Upper lobe of left lung (tissue), 6 donors: ENCODE data around the gene C6. TPM values are rescaled to one million over a fixed set of nuclear protein-coding genes. Genes with fewer than 3 reads are reported as not detected.

Experiments used
- ATAC-seq, 2 donors: fragments of 200-7000 bp; cut with Tn5 transposase; one replicate each; pipeline ENCODE4 v1.9.1; 2022; ENCODE audit warnings: mild to moderate bottlenecking in 2 of 2, moderate library complexity in 2 of 2; ENCODE audit not compliant: low FRiP score in 2 of 2
- DNase-seq, 2 donors: peaks; one replicate each; pipeline ENCODE4 v3.0.0-alpha.2; 2019 to 2020
- H3K27ac ChIP-seq, 4 donors: fragments of 200-600 bp; sonication (generic); one replicate each; pipeline ENCODE4 v1.5.1; 2016 to 2019
- H3K27me3 ChIP-seq, 4 donors: fragments of 200-600 bp; sonication (generic); one replicate each; pipeline ENCODE4 v1.5.1; 2017 to 2019
- H3K36me3 ChIP-seq, 4 donors: fragments of 200-600 bp; sonication (generic); one replicate each; pipeline ENCODE4 v1.5.1; 2016 to 2019
- H3K4me1 ChIP-seq, 4 donors: fragments of 200-600 bp; sonication (generic); one replicate each; pipeline ENCODE4 v1.5.1; 2018 to 2019
- H3K4me3 ChIP-seq, 4 donors: fragments of 200-600 bp; sonication (generic); one replicate each; pipeline ENCODE4 v1.5.1; 2017 to 2019; ENCODE audit warnings: mild to moderate bottlenecking in 2 of 4, moderate library complexity in 1 of 4
- H3K9me3 ChIP-seq, 4 donors: fragments of 200-600 bp; sonication (generic); one replicate each; pipeline ENCODE4 v1.5.1; 2018 to 2019
- EP300 ChIP-seq, 4 donors: sonication (generic); formaldehyde crosslinking; IDR thresholded peaks; one replicate each; pipeline ENCODE4 v1.5.1; 2017; ENCODE audit warnings: antibody characterized with exemption in 4 of 4, control low read depth in 2 of 4
- POLR2A ChIP-seq, 4 donors: fragments of 450-650 bp; IDR thresholded peaks; one replicate each; pipeline ENCODE4 v1.5.1; 2016 to 2017; ENCODE audit warnings: antibody characterized with exemption in 4 of 4, mild to moderate bottlenecking in 2 of 4
- POLR2AphosphoS5 ChIP-seq, 2 donors: sonication (generic); formaldehyde crosslinking; IDR thresholded peaks; one replicate each; pipeline ENCODE4 v1.5.1; 2017; ENCODE audit warnings: antibody characterized with exemption in 2 of 2
- WGBS, 2 donors: methylation state at CpG; one replicate each; pipeline ENCODE4 v1.1.5; 2017 to 2018; 5-methylcytosine and 5-hydroxymethylcytosine counted together
- total RNA-seq, 6 donors: library from RNA; depleted of rRNA in 4 of 6; stranded (reverse); fragments of >200 nt in 4 of 6; gene quantifications; one replicate each; pipeline versions ENCODE4 v1.1.0 to v1.2.1, GENCODE V29; 2016 to 2021
- TF ChIP-seq, protein P1 (sequence below), 6 experiments: fragments of 450-650 bp in 4 of 6; fragments of 200-600 bp in 2 of 6; sonication (generic) in 2 of 6; IDR thresholded peaks; one replicate each; pipeline ENCODE4 v1.5.1; 2016 to 2019; ENCODE audit warnings: antibody characterized with exemption in 6 of 6
- donor health status: DM: no; HTN: no; CAD: no; lungs with moderate emphysema.
- donor health status: DM: no; HTN: yes; CAD: no; lungs with severe emphysema.

C6 gene
- total RNA-seq, 6 donors from 2014 or later = 0.89 to 35.6 (median 11.1) TPM

DNA sequence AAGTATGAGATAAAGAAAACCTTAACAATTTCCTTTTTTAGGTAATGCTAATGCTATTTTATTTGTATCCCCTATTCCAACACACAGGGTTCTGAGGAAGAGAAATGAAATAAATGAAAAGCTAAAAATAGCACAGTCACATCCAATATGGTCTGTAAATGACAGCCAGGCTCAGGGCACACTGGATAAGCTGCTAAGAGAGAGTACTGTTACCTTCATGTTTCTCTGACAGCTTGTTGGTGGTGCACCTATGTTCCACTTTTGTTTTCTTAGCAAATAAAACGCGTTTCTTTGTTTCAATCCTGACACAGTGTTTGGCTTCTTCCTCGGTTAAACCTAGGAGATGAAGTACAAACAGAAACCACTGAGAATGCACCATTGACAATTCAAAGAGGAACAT lies 41.3 kb downstream of the C6 start:
- Histone ChIP-seq H3K27ac (no peak overlapping the region), H3K27me3 (no peaks in the 10 kb centered on the region), H3K36me3 (no peaks in the 10 kb centered on the region), H3K9me3 (no peaks in the 10 kb centered on the region), H3K4me1 (no peaks in the 10 kb centered on the region), H3K4me3 (no peak overlapping the region)
- DNase-seq (no peak), ATAC-seq (no peak)
- no peak for TF ChIP-seq EP300 (IDR thresholded peaks at IDR 0.05)
- TF ChIP-seq POLR2A (IDR thresholded peaks at IDR 0.05) = no peak
- TF ChIP-seq, protein P1, sequence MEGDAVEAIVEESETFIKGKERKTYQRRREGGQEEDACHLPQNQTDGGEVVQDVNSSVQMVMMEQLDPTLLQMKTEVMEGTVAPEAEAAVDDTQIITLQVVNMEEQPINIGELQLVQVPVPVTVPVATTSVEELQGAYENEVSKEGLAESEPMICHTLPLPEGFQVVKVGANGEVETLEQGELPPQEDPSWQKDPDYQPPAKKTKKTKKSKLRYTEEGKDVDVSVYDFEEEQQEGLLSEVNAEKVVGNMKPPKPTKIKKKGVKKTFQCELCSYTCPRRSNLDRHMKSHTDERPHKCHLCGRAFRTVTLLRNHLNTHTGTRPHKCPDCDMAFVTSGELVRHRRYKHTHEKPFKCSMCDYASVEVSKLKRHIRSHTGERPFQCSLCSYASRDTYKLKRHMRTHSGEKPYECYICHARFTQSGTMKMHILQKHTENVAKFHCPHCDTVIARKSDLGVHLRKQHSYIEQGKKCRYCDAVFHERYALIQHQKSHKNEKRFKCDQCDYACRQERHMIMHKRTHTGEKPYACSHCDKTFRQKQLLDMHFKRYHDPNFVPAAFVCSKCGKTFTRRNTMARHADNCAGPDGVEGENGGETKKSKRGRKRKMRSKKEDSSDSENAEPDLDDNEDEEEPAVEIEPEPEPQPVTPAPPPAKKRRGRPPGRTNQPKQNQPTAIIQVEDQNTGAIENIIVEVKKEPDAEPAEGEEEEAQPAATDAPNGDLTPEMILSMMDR (IDR thresholded peaks at IDR 0.05) = no peak
- TF ChIP-seq POLR2AphosphoS5 (IDR thresholded peaks at IDR 0.05) = no peak
- 74 to 87% methylated on average over 3 of the region's 3 CpGs for WGBS, 2 donors

DNA sequence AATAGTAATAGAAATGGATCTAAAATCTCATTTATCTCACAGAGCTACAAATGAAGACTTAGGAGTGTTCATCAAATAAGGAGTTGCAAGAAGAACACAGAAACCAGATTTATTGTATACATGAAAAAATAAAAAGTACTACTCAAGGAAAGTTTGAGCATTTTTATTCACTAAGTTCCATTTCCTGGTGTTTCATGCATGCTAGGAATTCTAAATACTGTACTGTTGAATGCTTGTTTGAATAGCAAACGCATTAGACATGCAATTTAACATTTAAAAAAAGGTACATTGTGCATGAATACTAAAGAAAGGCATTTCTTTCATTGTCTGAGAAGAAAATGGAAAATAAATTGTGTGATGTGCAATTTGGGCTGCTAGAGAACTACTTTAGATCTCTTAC lies 52.1 kb downstream of the C6 start:
- TF ChIP-seq, protein P1 (IDR thresholded peaks at IDR 0.05) = no peak
- no peak for TF ChIP-seq POLR2A (IDR thresholded peaks at IDR 0.05)
- DNase-seq = no peak
- Histone ChIP-seq H3K9me3 (no peaks in the 10 kb centered on the region), H3K27ac (no peak overlapping the region), H3K27me3 (no peaks in the 10 kb centered on the region), H3K4me3 (no peak overlapping the region), H3K4me1 (no peaks in the 10 kb centered on the region), H3K36me3 (no peaks in the 10 kb centered on the region)
- WGBS, 2 donors = 66 to 70% methylated on average over 1 of the region's 1 CpG
- ATAC-seq = no peak

DNA sequence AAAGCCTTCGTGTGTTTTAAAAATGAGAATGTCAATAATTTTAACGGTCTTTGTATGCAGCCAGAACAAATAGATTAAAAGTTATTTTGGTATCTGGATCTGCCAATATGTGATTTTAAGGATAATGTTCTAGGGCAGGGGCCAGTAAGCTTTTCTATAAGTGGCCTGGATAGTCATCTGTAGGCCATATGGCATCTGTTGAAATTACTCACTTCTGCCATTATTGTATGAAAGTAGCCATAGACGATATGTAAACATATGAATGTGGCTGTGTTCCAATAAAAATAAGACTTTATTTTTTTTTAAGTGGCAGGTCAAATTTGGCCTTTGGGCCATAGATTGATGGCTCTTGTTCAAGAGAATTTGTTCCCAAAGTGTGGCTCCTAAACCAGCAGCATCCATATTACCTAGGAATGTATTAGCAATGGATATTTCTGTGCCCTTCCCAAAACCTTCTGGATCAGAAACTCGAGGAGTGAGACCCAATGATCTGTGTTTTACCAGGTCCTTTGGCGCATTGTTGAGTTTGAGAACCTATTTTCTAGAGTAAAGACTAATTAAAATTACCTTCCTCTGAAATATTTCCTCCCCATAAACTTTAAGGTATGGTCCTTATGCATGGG lies 55.9 kb downstream of the C6 start:
- H3K4me3 ChIP-seq = no peak overlapping the region
- DNase-seq (no peak), ATAC-seq (no peak)
- no peaks in the 10 kb centered on the region for H3K27me3 ChIP-seq
- TF ChIP-seq, protein P1 (IDR thresholded peaks at IDR 0.05) = no peak
- TF ChIP-seq POLR2A (IDR thresholded peaks at IDR 0.05) (no peak), POLR2AphosphoS5 (IDR thresholded peaks at IDR 0.05) (no peak)
- peaks cover 0 to 4% (median 0%) of the 10 kb centered on the region in 4 donors for H3K4me1 ChIP-seq
- H3K27ac ChIP-seq = no peak overlapping the region
- H3K36me3 ChIP-seq = no peaks in the 10 kb centered on the region
- 74 to 75% methylated on average over 5 of the region's 5 CpGs for WGBS, 2 donors
- no peaks in the 10 kb centered on the region for H3K9me3 ChIP-seq

DNA sequence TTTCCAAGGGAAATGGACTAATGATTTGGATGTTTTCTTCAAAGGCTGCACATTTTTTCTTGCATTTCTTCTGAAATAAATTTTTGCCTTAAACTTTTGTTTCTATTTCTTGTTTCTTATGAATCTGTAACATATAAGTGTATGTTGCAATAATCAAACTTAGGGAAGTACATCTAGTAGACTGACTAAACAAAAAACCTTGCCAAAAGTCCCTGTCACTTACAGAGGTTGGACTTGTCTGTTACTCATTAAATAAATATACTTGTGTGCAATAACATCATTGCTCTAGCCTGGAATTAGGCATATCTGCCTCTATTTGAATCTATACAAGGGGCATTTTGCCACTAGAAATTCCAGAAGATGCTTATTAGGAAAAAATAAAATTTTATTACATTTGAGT lies 56.6 kb downstream of the C6 start:
- Histone ChIP-seq H3K36me3 (no peaks in the 10 kb centered on the region), H3K4me1 (peaks cover 0 to 4% (median 0%) of the 10 kb centered on the region in 4 donors), H3K4me3 (no peak overlapping the region), H3K9me3 (no peaks in the 10 kb centered on the region), H3K27me3 (no peaks in the 10 kb centered on the region), H3K27ac (no peak overlapping the region)
- ATAC-seq = no peak
- TF ChIP-seq POLR2A (IDR thresholded peaks at IDR 0.05) = no peak
- TF ChIP-seq, protein P1 (IDR thresholded peaks at IDR 0.05) = no peak
- no peak for TF ChIP-seq POLR2AphosphoS5 (IDR thresholded peaks at IDR 0.05)
- no peak for TF ChIP-seq EP300 (IDR thresholded peaks at IDR 0.05)
- DNase-seq = no peak

DNA sequence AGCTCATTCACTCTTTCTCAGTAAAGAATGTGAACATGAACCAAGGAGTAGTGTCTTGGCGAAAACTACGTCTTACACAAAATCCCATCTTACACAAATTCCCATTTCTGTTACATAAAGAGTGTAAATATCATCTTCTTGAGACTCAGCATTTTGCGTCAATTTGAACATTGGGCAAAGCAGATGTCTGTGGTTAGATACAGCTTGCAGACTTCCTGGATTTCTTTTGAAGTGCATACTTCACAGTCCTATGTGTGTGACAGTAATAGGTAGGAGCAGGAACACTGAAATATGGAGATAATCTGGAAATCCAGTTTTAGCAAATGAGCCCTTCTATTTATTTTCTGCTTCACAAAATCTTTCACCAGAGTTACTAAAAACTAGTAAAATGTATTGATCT lies 58.8 kb downstream of the C6 start:
- no peak for DNase-seq
- no peaks in the 10 kb centered on the region for H3K9me3 ChIP-seq
- H3K27ac ChIP-seq = no peak overlapping the region
- no peak overlapping the region for H3K4me3 ChIP-seq
- no peaks in the 10 kb centered on the region for H3K27me3 ChIP-seq
- no peaks in the 10 kb centered on the region for H3K36me3 ChIP-seq
- TF ChIP-seq POLR2AphosphoS5 (IDR thresholded peaks at IDR 0.05) (no peak), EP300 (IDR thresholded peaks at IDR 0.05) (no peak), POLR2A (IDR thresholded peaks at IDR 0.05) (no peak)
- TF ChIP-seq, protein P1 (IDR thresholded peaks at IDR 0.05) = no peak
- H3K4me1 ChIP-seq = peaks cover 0 to 4% (median 0%) of the 10 kb centered on the region in 4 donors
- no peak for ATAC-seq
- 64 to 75% methylated on average over 3 of the region's 3 CpGs for WGBS, 2 donors
